Measurements from ENCODE around the gene CDH2. TPM values are rescaled to one million over a fixed set of nuclear protein-coding genes. Genes with fewer than 3 reads are reported as not detected.
A peak's percentile ranks its signal among the peaks of the same experiment; 100 is the strongest.

Gene CDH2
- total and polyA plus RNA-seq, 4 donors: 14.2 to 49.5 (median 26.4) TPM

DNA sequence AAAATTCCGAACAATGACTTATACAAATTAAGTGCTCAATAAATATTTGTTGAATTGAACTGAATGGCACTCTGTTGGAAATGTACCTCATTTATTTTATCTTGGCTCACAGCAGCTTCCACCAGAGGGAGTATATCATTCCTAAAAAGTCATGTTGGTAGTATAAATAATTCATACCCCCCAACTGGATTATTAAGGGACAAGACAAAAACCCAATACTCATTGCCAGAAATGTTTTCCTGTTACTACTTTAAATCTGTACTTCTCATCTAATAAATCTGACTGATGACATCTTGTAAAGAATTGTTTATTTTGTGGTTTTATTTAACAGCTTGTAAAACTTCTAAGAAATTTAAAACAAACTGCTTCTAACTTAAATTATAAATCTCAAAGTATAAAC, 163.9 kb downstream of the CDH2 start:
- Histone ChIP-seq H3K27me3 (ENCODE audit: control insufficient read depth in 4 of 4, insufficient read depth in 4 of 4, low read length in 3 of 4) (no peaks in the 10 kb centered on the region), H3K36me3 (ENCODE audit: control insufficient read depth in 4 of 4, insufficient read depth in 3 of 4, low read depth in 1 of 4, low read length in 3 of 4) (peaks cover 0 to 8% (median 4%) of the 10 kb centered on the region in 4 donors), H3K4me3 (ENCODE audit: low read depth in 1 of 3, low read length in 3 of 3) (no peak overlapping the region), H3K9me3 (ENCODE audit: control insufficient read depth in 4 of 4, low read length in 3 of 4) (no peaks in the 10 kb centered on the region), H3K9ac (ENCODE audit: low read depth in 1 of 2, low read length in 2 of 2) (no peak overlapping the region), H3K4me1 (ENCODE audit: control insufficient read depth in 4 of 4, insufficient read depth in 4 of 4, low read length in 3 of 4) (no peaks in the 10 kb centered on the region), H3K27ac (ENCODE audit: low read depth in 1 of 2, low read length in 2 of 2) (no peak overlapping the region)
- DNase-seq (ENCODE audit: low spot score): no peak
- no peak for TF ChIP-seq JUND (IDR thresholded peaks at IDR 0.05)
- no peak for TF ChIP-seq YY1 (IDR thresholded peaks at IDR 0.05)
- TF ChIP-seq FOXA1 (IDR thresholded peaks at IDR 0.05): no peak
- no peak for TF ChIP-seq EGR1 (IDR thresholded peaks at IDR 0.05; ENCODE audit: low read depth in 2 of 2)
- TF ChIP-seq, protein P1, sequence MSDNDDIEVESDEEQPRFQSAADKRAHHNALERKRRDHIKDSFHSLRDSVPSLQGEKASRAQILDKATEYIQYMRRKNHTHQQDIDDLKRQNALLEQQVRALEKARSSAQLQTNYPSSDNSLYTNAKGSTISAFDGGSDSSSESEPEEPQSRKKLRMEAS (IDR thresholded peaks at IDR 0.05): no peak
- peak in 1 of 2 donors; percentile 9 for TF ChIP-seq RXRA (IDR thresholded peaks at IDR 0.05)
- TF ChIP-seq, protein P2, sequence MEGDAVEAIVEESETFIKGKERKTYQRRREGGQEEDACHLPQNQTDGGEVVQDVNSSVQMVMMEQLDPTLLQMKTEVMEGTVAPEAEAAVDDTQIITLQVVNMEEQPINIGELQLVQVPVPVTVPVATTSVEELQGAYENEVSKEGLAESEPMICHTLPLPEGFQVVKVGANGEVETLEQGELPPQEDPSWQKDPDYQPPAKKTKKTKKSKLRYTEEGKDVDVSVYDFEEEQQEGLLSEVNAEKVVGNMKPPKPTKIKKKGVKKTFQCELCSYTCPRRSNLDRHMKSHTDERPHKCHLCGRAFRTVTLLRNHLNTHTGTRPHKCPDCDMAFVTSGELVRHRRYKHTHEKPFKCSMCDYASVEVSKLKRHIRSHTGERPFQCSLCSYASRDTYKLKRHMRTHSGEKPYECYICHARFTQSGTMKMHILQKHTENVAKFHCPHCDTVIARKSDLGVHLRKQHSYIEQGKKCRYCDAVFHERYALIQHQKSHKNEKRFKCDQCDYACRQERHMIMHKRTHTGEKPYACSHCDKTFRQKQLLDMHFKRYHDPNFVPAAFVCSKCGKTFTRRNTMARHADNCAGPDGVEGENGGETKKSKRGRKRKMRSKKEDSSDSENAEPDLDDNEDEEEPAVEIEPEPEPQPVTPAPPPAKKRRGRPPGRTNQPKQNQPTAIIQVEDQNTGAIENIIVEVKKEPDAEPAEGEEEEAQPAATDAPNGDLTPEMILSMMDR (IDR thresholded peaks at IDR 0.05; ENCODE audit: low read depth, low read length, missing input control): peak; percentile 67
- TF ChIP-seq HNF4A (conservative IDR thresholded peaks at IDR 0.05): no peak
- peak; percentile 86 to 88 for TF ChIP-seq RAD21 (IDR thresholded peaks at IDR 0.05)
- no peak for TF ChIP-seq SP1 (IDR thresholded peaks at IDR 0.05)
- TF ChIP-seq HNF4G (IDR thresholded peaks at IDR 0.05): no peak
- no peak for TF ChIP-seq NR2F2 (IDR thresholded peaks at IDR 0.05)
- TF ChIP-seq FOXA2 (IDR thresholded peaks at IDR 0.05): no peak
- TF ChIP-seq, protein P3, sequence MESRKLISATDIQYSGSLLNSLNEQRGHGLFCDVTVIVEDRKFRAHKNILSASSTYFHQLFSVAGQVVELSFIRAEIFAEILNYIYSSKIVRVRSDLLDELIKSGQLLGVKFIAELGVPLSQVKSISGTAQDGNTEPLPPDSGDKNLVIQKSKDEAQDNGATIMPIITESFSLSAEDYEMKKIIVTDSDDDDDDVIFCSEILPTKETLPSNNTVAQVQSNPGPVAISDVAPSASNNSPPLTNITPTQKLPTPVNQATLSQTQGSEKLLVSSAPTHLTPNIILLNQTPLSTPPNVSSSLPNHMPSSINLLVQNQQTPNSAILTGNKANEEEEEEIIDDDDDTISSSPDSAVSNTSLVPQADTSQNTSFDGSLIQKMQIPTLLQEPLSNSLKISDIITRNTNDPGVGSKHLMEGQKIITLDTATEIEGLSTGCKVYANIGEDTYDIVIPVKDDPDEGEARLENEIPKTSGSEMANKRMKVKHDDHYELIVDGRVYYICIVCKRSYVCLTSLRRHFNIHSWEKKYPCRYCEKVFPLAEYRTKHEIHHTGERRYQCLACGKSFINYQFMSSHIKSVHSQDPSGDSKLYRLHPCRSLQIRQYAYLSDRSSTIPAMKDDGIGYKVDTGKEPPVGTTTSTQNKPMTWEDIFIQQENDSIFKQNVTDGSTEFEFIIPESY (IDR thresholded peaks at IDR 0.05): no peak
- WGBS: 45% methylated on average over 1 of the region's 1 CpG

DNA sequence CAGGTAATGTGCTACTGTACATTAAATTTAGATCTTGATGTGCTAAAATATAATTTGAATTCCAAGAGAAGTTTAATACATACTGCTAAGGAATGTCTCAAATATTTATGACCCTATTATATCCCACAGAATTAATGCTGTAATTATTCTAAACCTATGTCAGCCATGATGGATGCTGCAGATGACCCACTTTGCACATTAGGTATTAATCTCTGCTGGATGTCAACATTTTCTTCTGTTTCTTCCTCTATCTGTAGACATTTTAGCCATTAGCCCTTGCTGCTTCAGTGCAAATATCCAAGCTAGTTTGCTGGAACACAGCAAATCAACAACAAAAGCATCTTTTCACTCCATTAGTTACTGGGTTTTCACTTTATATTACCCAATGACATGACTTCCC, 164.6 kb downstream of the CDH2 start:
- Histone ChIP-seq H3K27ac (ENCODE audit: low read depth in 1 of 2, low read length in 2 of 2) (no peak overlapping the region), H3K9ac (ENCODE audit: low read depth in 1 of 2, low read length in 2 of 2) (no peak overlapping the region), H3K36me3 (ENCODE audit: control insufficient read depth in 4 of 4, insufficient read depth in 3 of 4, low read depth in 1 of 4, low read length in 3 of 4) (peaks cover 0 to 8% (median 4%) of the 10 kb centered on the region in 4 donors), H3K27me3 (ENCODE audit: control insufficient read depth in 4 of 4, insufficient read depth in 4 of 4, low read length in 3 of 4) (no peaks in the 10 kb centered on the region), H3K9me3 (ENCODE audit: control insufficient read depth in 4 of 4, low read length in 3 of 4) (no peaks in the 10 kb centered on the region), H3K4me1 (ENCODE audit: control insufficient read depth in 4 of 4, insufficient read depth in 4 of 4, low read length in 3 of 4) (no peaks in the 10 kb centered on the region), H3K4me3 (ENCODE audit: low read depth in 1 of 3, low read length in 3 of 3) (no peak overlapping the region)
- TF ChIP-seq TAF1 (conservative IDR thresholded peaks at IDR 0.05) (no peak), YY1 (IDR thresholded peaks at IDR 0.05) (no peak), NR2F2 (IDR thresholded peaks at IDR 0.05) (no peak), HNF4A (conservative IDR thresholded peaks at IDR 0.05) (no peak), SP1 (IDR thresholded peaks at IDR 0.05) (no peak), GABPA (IDR thresholded peaks at IDR 0.05 in 1 of 2, conservative IDR thresholded peaks at IDR 0.05 in 1 of 2) (no peak), JUND (IDR thresholded peaks at IDR 0.05) (no peak), FOXA2 (IDR thresholded peaks at IDR 0.05) (no peak), RAD21 (IDR thresholded peaks at IDR 0.05) (no peak), HNF4G (IDR thresholded peaks at IDR 0.05) (no peak), RXRA (IDR thresholded peaks at IDR 0.05) (no peak), EGR1 (IDR thresholded peaks at IDR 0.05; ENCODE audit: low read depth in 2 of 2) (no peak)
- TF ChIP-seq, protein P2 (IDR thresholded peaks at IDR 0.05; ENCODE audit: low read depth, low read length, missing input control): no peak
- TF ChIP-seq, protein P4, sequence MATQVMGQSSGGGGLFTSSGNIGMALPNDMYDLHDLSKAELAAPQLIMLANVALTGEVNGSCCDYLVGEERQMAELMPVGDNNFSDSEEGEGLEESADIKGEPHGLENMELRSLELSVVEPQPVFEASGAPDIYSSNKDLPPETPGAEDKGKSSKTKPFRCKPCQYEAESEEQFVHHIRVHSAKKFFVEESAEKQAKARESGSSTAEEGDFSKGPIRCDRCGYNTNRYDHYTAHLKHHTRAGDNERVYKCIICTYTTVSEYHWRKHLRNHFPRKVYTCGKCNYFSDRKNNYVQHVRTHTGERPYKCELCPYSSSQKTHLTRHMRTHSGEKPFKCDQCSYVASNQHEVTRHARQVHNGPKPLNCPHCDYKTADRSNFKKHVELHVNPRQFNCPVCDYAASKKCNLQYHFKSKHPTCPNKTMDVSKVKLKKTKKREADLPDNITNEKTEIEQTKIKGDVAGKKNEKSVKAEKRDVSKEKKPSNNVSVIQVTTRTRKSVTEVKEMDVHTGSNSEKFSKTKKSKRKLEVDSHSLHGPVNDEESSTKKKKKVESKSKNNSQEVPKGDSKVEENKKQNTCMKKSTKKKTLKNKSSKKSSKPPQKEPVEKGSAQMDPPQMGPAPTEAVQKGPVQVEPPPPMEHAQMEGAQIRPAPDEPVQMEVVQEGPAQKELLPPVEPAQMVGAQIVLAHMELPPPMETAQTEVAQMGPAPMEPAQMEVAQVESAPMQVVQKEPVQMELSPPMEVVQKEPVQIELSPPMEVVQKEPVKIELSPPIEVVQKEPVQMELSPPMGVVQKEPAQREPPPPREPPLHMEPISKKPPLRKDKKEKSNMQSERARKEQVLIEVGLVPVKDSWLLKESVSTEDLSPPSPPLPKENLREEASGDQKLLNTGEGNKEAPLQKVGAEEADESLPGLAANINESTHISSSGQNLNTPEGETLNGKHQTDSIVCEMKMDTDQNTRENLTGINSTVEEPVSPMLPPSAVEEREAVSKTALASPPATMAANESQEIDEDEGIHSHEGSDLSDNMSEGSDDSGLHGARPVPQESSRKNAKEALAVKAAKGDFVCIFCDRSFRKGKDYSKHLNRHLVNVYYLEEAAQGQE (IDR thresholded peaks at IDR 0.05): no peak
- TF ChIP-seq, protein P3 (IDR thresholded peaks at IDR 0.05): no peak
- TF ChIP-seq, protein P5, sequence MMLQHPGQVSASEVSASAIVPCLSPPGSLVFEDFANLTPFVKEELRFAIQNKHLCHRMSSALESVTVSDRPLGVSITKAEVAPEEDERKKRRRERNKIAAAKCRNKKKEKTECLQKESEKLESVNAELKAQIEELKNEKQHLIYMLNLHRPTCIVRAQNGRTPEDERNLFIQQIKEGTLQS (IDR thresholded peaks at IDR 0.05): no peak
- TF ChIP-seq, protein P1 (IDR thresholded peaks at IDR 0.05): no peak
- no peak for DNase-seq (ENCODE audit: low spot score)
